NCI-H748 (cell line): ENCODE data around the gene GFM2.
"Not testable (repeated sequence)": the region's sequence is repeated elsewhere in the genome, so short reads cannot be mapped to it uniquely, and the experiment has no call there.

Source experiments
- DNase-seq: peaks from one replicate; lab custom pipeline; 2025; ENCODE audit not compliant: unreplicated experiment; lab: John Stamatoyannopoulos, UW

GFM2 gene, protein sequence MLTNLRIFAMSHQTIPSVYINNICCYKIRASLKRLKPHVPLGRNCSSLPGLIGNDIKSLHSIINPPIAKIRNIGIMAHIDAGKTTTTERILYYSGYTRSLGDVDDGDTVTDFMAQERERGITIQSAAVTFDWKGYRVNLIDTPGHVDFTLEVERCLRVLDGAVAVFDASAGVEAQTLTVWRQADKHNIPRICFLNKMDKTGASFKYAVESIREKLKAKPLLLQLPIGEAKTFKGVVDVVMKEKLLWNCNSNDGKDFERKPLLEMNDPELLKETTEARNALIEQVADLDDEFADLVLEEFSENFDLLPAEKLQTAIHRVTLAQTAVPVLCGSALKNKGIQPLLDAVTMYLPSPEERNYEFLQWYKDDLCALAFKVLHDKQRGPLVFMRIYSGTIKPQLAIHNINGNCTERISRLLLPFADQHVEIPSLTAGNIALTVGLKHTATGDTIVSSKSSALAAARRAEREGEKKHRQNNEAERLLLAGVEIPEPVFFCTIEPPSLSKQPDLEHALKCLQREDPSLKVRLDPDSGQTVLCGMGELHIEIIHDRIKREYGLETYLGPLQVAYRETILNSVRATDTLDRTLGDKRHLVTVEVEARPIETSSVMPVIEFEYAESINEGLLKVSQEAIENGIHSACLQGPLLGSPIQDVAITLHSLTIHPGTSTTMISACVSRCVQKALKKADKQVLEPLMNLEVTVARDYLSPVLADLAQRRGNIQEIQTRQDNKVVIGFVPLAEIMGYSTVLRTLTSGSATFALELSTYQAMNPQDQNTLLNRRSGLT

DNA sequence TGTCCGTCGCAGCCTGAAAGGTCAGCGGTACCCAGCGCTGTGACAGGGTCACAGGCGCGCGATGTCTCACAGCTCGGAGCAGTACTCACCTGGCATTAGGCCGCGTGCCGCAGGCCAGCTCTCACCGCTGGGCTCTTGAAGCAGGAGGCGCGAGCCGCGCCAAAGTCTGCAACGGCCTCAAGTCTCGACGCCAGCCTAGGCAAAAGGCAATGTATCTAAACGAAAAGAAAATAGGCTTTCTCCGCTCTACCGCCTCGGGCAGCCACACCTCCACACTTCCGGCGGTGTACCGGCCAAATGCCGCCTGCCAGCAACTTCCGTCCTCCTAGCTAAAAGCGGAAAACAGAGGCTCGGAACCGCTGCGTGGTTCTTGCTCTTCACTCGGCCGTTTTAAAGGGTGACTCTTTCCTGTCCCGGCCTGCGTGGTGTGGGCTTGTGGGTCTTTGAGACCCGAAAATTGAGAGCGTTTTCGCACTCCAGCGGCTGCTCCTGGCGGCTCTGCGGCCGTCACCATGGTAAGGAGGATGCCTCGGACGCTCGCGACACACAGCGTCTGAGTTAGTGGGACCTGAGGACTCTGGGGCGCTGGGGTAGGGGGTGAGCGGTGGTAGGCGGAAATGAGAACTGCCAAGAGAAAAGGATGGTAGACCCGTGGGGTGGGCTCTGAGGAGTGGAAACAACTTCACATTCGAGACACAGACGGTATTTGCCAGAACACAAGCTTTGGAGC lies at the start of gene GFM2, which contains the start of gene NSA2:
TSS of gene GFM2 (minus strand) at position 269 of the 730 bp plus-strand sequence. CDS start 3,375 bp downstream, outside the sequence.
TSS of gene NSA2 (plus strand) at position 401 of the 730 bp plus-strand sequence. CDS start at position 513, 112 bp downstream.
- DNase-seq = peak; percentile 95

DNA sequence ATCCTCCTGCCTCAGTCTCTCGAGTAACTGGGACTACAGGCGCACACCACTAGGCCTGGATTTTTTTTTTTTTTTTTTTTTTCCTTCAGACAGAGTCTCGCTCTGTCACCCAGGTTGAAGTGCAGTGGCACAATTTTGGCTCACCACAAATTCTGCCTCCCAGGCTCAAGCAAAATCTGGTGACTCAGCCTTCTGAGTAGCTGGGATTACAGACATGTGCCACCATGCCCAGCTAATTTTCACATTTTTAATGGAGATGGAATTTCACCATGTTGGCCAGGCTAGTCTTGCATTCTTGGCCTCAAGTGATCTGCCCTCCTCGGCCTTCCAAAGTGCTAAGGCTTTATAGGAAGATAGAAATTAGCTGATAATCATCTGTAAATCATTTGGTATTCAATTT lies 44.0 kb upstream of the GFM2 start:
- DNase-seq = no peak

DNA sequence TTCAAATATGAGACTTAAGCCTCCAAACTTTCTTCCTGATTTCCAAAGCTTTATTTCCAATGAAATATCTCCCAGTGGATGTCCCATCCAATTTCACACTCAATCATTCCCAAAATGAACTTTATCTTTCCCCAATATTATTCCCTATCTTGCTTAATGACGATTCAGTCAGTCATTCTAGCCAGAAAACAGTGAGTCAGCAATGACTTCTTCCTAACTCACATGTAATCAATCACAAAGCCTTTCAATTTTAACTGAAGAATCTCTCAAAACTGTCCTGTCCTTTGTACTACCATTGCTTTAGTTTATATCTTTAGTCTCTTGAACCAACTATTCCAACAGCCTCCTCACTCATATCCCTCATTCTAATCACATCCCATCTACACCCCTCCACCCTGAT lies 35.0 kb upstream of the GFM2 start:
- DNase-seq = no peak

DNA sequence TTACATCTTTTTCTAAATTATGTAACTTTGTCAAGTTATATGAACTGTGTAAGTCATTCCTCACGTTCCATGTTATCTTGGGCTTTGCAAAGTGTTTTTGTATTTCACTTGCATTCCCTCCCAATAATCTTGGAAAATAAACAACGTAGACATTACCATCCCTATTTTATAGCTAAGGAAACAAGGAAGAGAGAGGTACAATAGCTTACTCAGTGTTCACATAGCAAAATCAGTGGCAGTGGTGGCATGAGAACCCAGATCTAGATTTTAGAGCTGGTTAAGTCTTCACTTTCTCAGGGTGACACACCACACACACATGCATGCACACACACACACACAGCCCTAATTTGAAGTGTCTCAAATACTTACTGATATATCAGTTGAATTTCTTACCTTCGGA lies 34.3 kb upstream of the GFM2 start:
- no peak for DNase-seq

DNA sequence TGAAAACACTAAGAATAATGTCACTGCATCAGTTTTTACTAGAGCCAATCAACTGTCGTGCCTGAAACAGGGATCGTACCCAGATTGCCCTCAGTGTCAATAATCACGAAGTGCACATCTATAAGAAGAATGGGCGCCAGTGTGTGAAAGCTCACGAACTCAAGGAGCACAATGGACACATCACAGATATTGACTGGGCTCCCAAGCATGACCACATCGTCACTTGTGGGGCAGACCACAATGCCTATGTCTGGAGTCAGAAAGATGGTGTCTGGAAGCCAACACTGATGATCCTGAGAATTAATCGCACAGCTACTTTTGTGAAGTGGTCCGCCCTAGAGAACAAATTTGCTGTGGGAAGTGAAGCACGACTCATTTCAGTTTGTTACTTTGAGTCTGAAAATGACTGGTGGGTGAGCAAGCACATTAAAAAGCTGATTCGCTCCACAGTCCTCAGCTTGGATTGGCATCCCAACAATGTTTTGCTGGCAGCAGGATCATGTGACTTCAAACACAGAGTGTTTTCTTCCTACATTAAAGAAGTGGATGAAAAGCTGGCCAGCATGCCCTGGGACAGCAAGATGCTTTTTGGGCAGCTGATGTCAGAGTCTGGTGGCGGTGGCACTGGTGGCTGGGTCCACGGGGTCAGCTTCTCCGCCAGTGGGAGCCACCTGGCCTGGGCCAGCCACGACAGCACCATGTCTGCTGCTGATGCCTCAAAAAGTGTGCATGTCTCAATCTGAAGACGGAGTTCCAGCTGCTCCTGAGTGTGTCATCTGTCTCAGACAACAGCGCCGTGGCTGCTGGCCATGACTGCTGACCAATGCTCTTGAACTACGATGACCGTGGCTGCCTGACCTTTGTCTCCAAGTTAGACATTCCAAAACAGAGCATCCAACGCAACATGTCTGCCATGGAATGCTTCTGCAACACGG lies 32.3 kb upstream of the GFM2 start:
- DNase-seq = no peak

DNA sequence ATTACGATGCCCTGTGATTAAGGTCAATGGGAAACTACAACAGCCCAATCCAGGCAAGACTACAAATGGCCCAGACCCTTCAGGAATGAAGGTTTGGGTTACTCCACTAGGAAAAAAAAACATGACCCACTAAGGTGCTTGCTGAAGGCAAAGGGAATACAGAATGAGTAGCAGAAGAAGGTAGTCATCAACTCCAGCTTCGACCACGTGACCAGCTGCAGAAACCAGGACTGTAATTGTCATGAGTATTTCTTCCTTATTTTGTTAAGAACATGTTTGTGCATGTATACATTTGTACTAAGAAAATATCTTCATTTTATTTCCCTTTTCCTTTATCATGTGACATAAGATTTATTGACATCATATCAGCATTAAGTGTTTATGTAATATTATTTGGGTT lies 24.8 kb upstream of the GFM2 start:
- not testable (repeated sequence) for DNase-seq

DNA sequence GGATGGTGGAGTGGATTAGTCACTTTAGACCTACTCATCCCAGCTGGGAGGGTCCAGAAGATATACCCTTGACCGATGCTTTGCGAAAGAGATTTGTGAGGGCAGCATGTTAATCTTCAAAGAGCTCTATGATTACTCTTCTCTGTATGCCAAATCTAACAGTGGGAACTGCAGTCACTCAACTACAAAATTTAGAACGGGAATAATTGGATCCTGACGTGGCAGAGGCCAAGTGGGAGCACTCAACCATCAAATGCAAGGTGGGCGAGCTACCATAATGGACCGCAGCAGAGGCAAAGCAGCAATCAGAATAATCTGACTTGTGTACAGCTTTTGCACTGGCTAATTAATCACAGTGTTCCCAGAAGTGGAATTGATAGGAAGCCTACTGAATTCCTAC lies 20.5 kb upstream of the GFM2 start:
- no peak for DNase-seq

DNA sequence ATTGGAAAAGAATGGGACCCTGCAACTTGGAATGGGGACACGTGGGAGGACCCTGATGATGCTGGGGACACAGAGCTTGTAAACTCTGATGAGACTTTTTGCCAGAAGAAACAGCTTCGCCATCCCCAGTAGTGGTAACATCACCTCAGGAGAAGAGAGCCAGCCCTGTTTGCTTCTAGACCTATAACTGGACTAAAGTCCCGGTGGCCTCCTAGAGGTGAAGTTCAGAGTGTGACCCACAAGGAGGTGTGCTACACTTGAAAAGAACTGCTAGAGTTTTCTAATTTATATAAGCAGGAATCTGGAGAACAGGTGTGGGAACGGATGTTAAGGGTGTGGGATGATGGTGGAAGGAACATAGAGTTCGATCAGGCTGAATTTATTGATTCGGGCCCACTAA lies 19.9 kb upstream of the GFM2 start:
- DNase-seq = no peak

DNA sequence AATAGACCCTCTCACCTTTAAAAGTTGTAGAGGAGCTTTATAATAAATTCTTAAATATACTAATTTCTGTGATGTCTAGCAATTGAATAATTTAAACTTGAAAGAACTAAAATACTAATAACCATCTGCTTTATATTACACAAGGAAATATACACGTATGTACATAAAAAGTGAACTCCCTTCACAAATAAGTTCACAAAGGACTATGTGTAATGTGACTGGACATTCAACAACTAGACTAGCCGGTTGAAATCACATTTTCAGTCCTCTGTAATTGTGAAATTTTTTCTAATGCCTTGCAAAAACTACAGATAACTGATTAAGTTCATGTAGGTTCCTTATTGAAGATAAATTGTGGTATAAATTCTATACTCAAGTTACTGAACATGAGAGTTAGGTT lies 11.7 kb upstream of the GFM2 start:
- no peak for DNase-seq

DNA sequence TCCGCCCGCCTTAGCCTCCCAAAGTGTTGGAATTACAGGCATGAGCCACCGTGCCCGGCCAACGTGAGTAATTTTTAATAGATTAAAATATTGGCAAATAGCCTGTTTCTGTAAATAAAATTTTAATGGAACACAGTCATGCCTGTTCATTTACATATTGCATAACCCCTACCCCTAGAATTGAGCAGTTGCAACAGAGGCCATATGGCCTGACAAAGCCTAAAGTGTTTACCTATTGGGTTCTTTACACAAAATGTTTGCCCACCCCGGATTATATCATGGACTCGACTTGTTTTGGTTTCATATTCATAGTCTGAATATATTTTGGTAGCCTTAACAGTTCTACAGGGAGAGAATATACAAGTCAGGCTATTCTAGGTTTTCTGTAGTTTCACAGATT lies 5.4 kb upstream of the GFM2 start:
- no peak for DNase-seq

DNA sequence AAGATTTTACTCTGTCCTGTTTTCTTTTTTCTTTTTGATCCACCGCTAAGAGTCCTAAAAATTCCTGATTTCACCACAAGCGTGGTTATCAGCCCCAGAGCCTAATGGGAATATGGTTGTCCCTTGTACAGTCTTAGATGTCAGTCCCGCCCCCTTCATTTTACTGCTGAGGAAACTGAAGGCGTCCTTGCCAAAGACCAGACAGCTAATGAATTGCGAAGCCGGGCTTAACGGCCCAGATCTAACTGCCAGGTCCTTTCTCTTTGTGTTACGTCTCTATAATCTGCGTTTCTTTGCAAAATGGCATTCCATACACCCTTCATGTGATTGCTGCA lies 629 bp upstream of the GFM2 start:
- DNase-seq = peak; percentile 51

DNA sequence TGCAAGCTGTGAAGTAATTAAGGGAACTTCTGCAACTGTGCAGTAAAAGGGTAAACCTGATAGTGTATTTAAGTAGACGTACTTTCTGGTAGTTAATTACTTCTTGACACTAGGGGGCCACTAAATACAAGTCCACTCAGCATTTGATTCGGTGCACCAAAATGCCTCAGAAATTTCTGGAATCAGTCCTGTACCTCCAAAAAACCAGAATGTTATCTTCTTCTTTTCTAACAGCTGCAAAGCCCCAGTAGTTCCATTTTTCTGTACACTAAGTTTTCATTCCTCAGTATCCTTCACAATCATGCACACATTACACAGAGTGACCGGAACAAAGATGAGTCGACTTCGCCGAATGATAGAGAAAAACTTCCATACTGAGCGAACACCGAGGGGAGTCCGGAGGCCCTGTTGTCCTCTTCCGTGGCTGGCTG lies 484 bp downstream of the GFM2 start:
- peak; percentile 50 for DNase-seq

DNA sequence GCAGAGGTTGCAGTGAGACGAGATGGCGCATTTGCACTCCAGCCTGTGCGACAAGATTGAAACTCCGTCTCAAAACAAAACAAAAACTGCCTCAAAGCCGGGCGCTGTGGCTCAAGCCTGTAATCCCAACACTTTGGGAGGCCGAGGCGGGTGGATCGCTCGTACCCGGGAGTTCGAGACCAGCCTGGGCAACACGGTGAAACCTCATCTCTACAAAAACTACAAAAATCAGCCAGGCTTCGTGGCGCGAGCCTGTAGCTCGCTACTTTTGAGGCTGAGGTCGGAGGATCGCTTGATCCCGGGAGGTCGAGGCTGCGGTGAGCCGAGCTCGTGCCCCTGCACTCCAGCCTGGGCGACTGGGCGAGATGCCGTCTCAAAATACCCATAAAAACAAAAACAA lies 988 bp downstream of the GFM2 start:
- DNase-seq = no peak

DNA sequence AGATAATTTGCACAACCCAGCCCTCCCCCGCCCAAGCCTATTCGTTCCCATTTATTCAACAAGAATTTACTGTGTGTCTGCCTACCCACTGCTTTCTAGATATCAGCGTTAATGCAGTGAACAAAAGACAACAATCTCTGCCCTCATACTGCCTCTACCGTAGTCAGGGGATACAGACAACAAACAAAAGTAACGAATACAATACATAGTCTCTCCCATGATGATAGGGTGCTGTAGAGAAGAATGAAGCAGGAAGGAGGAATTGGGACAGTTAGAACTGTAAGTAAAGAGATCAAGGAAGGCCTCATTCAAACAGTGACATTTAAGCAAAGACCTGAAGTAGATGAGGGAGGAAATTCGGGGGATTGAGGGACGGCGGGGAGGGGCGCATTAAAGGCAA lies 1.7 kb downstream of the GFM2 start:
- DNase-seq = peak; percentile 92

DNA sequence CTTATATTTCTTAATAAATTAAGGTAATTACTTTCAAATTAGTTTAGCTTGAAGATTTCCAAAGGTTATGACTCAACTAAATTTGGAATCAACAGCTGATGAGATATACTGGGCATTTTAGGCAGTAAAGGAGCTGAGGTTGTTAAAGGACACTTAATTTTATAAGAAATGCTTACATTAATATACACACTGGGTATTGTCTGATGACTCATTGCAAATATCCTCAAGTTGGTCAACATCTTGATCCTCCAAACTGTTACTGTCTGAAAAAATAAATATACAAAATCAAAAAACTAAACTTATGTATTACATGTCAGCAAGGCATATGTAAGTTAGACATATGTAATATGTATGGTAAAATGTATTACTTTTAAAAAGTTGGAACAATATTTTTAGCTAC lies 3.4 kb downstream of the GFM2 start:
- DNase-seq = no peak

DNA sequence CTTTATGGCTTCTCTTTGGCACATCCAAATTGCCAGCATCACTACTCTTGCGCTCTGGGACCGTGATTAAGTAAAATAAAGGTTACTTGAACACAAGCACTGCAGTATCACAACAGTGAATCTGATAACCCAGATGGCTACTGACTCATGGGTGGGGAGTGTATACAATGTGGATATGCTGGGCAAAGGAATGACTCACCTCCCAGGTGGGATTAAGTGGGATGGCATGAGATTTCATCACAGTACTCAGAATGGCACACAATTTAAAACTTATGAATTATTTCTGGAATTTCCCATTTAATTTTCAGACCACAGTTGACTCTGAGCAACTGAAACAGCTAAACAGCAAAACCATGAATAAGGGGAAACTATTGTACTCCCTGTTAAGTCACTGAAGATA lies 4.3 kb downstream of the GFM2 start:
- DNase-seq = no peak

DNA sequence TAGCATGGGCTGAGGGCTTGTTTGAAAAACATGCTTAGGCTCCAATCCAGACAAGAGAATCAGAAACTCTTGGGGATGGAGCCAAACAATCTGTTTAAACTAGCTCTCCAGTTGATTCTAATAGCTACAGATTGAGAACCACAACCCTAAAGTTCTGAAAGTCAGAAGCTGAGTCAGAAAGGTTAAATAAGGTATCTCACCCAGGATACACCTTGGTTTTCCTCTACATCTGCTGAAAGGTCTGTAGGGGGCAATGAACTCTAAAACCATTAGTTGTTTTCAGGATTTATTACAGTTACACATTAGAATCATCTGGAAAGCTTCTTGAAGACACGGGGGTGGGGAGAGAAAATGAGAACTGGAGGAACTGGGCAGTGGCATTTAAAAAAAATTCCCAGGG lies 5.7 kb downstream of the GFM2 start:
- DNase-seq = no peak

DNA sequence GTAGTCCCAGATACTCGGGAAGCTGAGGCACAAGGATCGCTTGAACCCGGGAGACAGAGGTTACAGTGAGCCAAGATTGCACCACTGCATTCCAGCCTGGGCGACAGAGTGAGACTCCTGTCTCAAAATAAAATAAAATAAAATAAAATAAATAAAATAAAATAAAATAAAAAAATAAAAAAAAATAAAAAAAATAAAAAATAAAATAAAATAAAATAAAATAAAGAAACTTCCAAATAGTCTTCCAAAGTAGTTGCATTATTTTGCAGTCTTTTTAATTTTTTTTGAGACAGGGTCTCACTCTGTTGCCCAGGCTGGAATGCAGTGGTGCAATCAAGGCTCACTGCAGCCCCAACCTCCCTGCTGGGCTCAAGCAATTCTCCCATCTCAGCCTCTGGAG lies 18.2 kb downstream of the GFM2 start:
- not testable (repeated sequence) for DNase-seq

DNA sequence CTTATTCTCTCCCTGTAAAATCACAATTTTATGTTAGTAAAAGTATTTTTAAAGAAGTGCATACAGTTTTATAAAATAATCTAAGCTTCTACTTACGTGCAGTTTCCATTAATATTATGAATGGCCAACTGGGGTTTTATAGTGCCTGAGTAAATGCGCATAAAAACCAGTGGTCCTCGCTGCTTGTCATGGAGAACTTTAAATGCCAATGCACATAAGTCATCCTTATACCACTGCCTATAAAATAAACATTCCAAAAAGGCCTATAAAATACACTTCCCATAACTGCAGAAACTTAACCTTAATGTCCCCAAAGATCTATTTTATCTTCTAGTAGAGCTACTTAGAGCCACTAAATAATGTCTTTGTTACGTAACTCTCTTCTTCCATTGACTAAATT lies 28.5 kb downstream of the GFM2 start:
- no peak for DNase-seq

DNA sequence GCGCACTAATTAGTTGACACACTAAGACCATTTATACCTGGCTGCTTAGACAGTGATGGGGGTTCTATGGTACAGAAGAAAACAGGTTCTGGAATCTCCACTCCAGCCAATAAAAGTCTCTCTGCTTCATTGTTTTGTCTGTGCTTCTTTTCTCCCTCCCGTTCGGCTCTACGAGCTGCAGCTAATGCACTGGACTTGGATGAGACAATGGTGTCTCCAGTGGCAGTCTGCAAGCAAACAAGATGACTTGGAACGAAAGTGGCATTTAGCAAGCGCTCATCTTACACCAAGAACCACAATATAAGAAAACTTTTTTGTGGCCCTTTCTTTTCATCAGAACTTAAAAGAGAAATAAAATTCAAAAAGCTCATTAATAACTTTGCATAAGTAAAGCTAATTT lies 30.2 kb downstream of the GFM2 start:
- DNase-seq = no peak

DNA sequence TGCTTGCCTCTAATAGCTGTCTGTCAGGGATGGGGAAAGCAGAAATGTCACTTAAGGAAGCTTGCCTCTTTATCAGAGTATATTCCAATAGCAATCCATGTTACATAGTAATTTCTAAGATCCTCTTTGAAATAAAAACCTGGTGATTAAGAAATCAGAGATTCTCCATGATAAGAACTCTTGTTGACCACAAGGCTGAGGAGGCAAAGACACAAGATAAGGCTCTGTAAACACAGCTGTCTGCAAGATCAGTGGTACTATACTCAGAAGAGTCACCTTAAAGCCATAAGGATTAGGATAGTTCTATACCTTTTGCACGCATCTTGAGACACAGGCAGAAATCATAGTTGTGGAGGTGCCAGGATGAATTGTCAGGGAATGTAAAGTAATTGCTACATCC lies 41.6 kb downstream of the GFM2 start:
- DNase-seq = no peak
